T-helper 1 cell treated with Interleukin-12 subunit alpha and Interleukin-12 subunit beta and Interleukin-4 antibody, amounts not matched to agents 30 ng/mL and 1 ng/mL, for 36 hours (primary cell): ENCODE measurements around the gene SLC25A1. TPM values are rescaled to one million over a fixed set of nuclear protein-coding genes. Genes with fewer than 3 reads are reported as not detected.
"Not testable (repeated sequence)": the region's sequence is repeated elsewhere in the genome, so short reads cannot be mapped to it uniquely, and the experiment has no call there.

Source experiments
- intact Hi-C: fragments of 100-400 bp; cut with micrococcal nuclease; formaldehyde crosslinking; loops from one replicate; pipeline ENCODE4 v1.15.1; 2024
- total RNA-seq: library from RNA; stranded (reverse); gene quantifications from 2 replicates; pipeline ENCODE4 v1.2.3, GENCODE V29; 2022

SLC25A1 gene
- total RNA-seq, 1 donor from 2014 or later: 32.0 TPM

GRCh38 chr22:19206287-19206686, 27.8 kb upstream of the SLC25A1 start:
- intact Hi-C loops: no loop called here

- intact Hi-C loops: no loop called here
Measured at GRCh38 chr22:19204640-19205039, 26.1 kb upstream of the SLC25A1 start.

- intact Hi-C loops: no loop called here
Measured at GRCh38 chr22:19203834-19204233, 25.3 kb upstream of the SLC25A1 start.

GRCh38 chr22:19202799-19203186, 24.3 kb upstream of the SLC25A1 start:
- intact Hi-C loops: not testable (repeated sequence)

- intact Hi-C loops: no loop called here
Measured at GRCh38 chr22:19201869-19202798, 23.6 kb upstream of the SLC25A1 start.

- intact Hi-C loops: no loop called here
Measured at GRCh38 chr22:19201130-19201868, 22.8 kb upstream of the SLC25A1 start.

- intact Hi-C loops: no loop called here
Measured at GRCh38 chr22:19199479-19199878, 20.9 kb upstream of the SLC25A1 start.

- intact Hi-C loops: no loop called here
Measured at GRCh38 chr22:19197997-19198865, 19.7 kb upstream of the SLC25A1 start.

GRCh38 chr22:19196841-19197612, 18.5 kb upstream of the SLC25A1 start:
- intact Hi-C loops: no loop called here

GRCh38 chr22:19195796-19196731, 17.5 kb upstream of the SLC25A1 start:
- intact Hi-C loops: no loop called here

- intact Hi-C loops: no loop called here
Measured at GRCh38 chr22:19194766-19195536, 16.4 kb upstream of the SLC25A1 start.

- intact Hi-C loops: no loop called here
Measured at GRCh38 chr22:19193879-19194278, 15.3 kb upstream of the SLC25A1 start.

GRCh38 chr22:19187716-19188563, 9.4 kb upstream of the SLC25A1 start:
- intact Hi-C loops: no loop called here

GRCh38 chr22:19184276-19184997, 5.9 kb upstream of the SLC25A1 start:
- intact Hi-C loops: no loop called here

- intact Hi-C loops: no loop called here
Measured at GRCh38 chr22:19183216-19183615, 4.7 kb upstream of the SLC25A1 start.

GRCh38 chr22:19182472-19183157, 4.1 kb upstream of the SLC25A1 start:
- intact Hi-C loops: no loop called here
